H9 (cell line): ENCODE results near the gene SLC9A4. TPM values are rescaled to one million over a fixed set of nuclear protein-coding genes. Genes with fewer than 3 reads are reported as not detected.

Experiments
- DNase-seq: peaks from one replicate; pipeline ENCODE4 v3.0.0-alpha.2; 2017
- H2AFZ ChIP-seq: one replicate; pipeline ENCODE4 v1.6.1; 2013; ENCODE audit warnings: mild to moderate bottlenecking, low read length, control low read depth, moderate library complexity
- H2AK5ac ChIP-seq: 2 replicates; pipeline ENCODE4 v1.6.1; 2013; ENCODE audit warnings: low read length, control low read depth, mixed read lengths; ENCODE audit not compliant: insufficient read length
- H2BK120ac ChIP-seq: one replicate; pipeline ENCODE4 v1.6.1; 2013; ENCODE audit warnings: low read depth, mild to moderate bottlenecking, low read length, control low read depth, inconsistent platforms; ENCODE audit not compliant: poor library complexity, severe bottlenecking
- H2BK12ac ChIP-seq: 2 replicates; pipeline ENCODE4 v1.6.1; 2013; ENCODE audit warnings: low read length, control low read depth, mixed read lengths, low read depth; ENCODE audit not compliant: insufficient read length
- H2BK15ac ChIP-seq: 2 replicates; pipeline ENCODE4 v1.6.1; 2013; ENCODE audit warnings: low read depth, low read length, control low read depth
- H2BK20ac ChIP-seq: one replicate; pipeline ENCODE4 v1.6.1; 2013; ENCODE audit warnings: low read depth, mild to moderate bottlenecking, low read length, control low read depth, inconsistent platforms; ENCODE audit not compliant: poor library complexity, severe bottlenecking
- H2BK5ac ChIP-seq: 2 replicates; pipeline ENCODE4 v1.6.1; 2013; ENCODE audit warnings: low read length, control low read depth, mixed read lengths; ENCODE audit not compliant: insufficient read length
- H3K14ac ChIP-seq: 2 replicates; pipeline ENCODE4 v1.6.1; 2013; ENCODE audit warnings: low read length, control low read depth; ENCODE audit not compliant: insufficient read depth
- H3K18ac ChIP-seq: 2 replicates; pipeline ENCODE4 v1.6.1; 2013; ENCODE audit warnings: low read depth, mild to moderate bottlenecking, mixed read lengths, low read length, control low read depth; ENCODE audit not compliant: insufficient read length
- H3K23ac ChIP-seq: 2 replicates; pipeline ENCODE4 v1.6.1; 2013; ENCODE audit warnings: low read length, control low read depth, mixed read lengths, low read depth; ENCODE audit not compliant: insufficient read length
- H3K23me2 ChIP-seq: 2 replicates; pipeline ENCODE4 v1.6.1; 2013; ENCODE audit warnings: low read depth, mild to moderate bottlenecking, mixed read lengths, low read length, control low read depth; ENCODE audit not compliant: insufficient read length, poor library complexity, severe bottlenecking
- H3K27ac ChIP-seq: 2 replicates; pipeline ENCODE4 v1.5.1; 2013; ENCODE audit warnings: low read length, control low read depth, mixed read lengths, low read depth; ENCODE audit not compliant: insufficient read length
- H3K27me3 ChIP-seq: 2 replicates; pipeline ENCODE4 v1.6.1; 2013; ENCODE audit warnings: low read length, control low read depth, inconsistent platforms; ENCODE audit not compliant: insufficient read depth
- H3K4ac ChIP-seq: 2 replicates; pipeline ENCODE4 v1.6.1; 2013; ENCODE audit warnings: low read depth, mild to moderate bottlenecking, control low read depth, inconsistent platforms, low read length, moderate library complexity
- H3K4me1 ChIP-seq: 2 replicates; pipeline ENCODE4 v1.6.1; 2013; ENCODE audit warnings: low read length, control low read depth, inconsistent platforms; ENCODE audit not compliant: insufficient read depth
- H3K4me2 ChIP-seq: 2 replicates; pipeline ENCODE4 v1.6.1; 2013; ENCODE audit warnings: low read length, control low read depth, mixed read lengths; ENCODE audit not compliant: insufficient read length, insufficient read depth
- H3K56ac ChIP-seq: 2 replicates; pipeline ENCODE4 v1.6.1; 2013; ENCODE audit warnings: low read depth, mild to moderate bottlenecking, mixed read lengths, low read length, control low read depth; ENCODE audit not compliant: insufficient read length
- H3K79me1 ChIP-seq: 2 replicates; pipeline ENCODE4 v1.6.1; 2013; ENCODE audit warnings: low read depth, mild to moderate bottlenecking, moderate library complexity, low read length, control low read depth, inconsistent platforms; ENCODE audit not compliant: insufficient read depth, poor library complexity, severe bottlenecking
- H3K79me2 ChIP-seq: 2 replicates; pipeline ENCODE4 v1.6.1; 2013; ENCODE audit warnings: low read length, control low read depth, inconsistent platforms; ENCODE audit not compliant: insufficient read depth
- H3K9ac ChIP-seq: 2 replicates; pipeline ENCODE4 v1.6.1; 2013; ENCODE audit warnings: low read length, control low read depth, mixed read lengths; ENCODE audit not compliant: insufficient read length; ENCODE audit errors: extremely low read depth
- H3K9me3 ChIP-seq: one replicate; pipeline ENCODE4 v1.6.1; 2013; ENCODE audit warnings: low read depth, low read length, inconsistent platforms; ENCODE audit not compliant: control insufficient read depth
- H3T11ph ChIP-seq: one replicate; pipeline ENCODE4 v1.6.1; 2013; ENCODE audit warnings: mild to moderate bottlenecking, low read length, control low read depth, inconsistent platforms
- H4K20me1 ChIP-seq: one replicate; pipeline ENCODE4 v1.6.1; 2013; ENCODE audit not compliant: control insufficient read depth, insufficient read length, insufficient read depth
- H4K5ac ChIP-seq: 2 replicates; pipeline ENCODE4 v1.6.1; 2013; ENCODE audit warnings: low read depth, mild to moderate bottlenecking, mixed read lengths, low read length, control low read depth; ENCODE audit not compliant: insufficient read length
- H4K8ac ChIP-seq: replicated peaks from 2 replicates; pipeline ENCODE4 v1.6.1; 2013; ENCODE audit warnings: low read length, control low read depth, mixed read lengths, low read depth; ENCODE audit not compliant: insufficient read length
- H4K91ac ChIP-seq: 2 replicates; pipeline ENCODE4 v1.6.1; 2013; ENCODE audit warnings: low read depth, mild to moderate bottlenecking, moderate library complexity, mixed read lengths, low read length, control low read depth; ENCODE audit not compliant: insufficient read length
- H3K27ac Mint-ChIP-seq, 3 experiments: 2 replicates in 2 of 3; 3 replicates in 1 of 3; pipeline ENCODE4 v1.8.0; 2020 to 2021; ENCODE audit warnings: mixed read lengths in 3 of 3, mild to moderate bottlenecking in 1 of 3, moderate library complexity in 1 of 3
- H3K27me3 Mint-ChIP-seq: 2 replicates; pipeline ENCODE4 v1.8.0; 2021; ENCODE audit warnings: low read depth, mild to moderate bottlenecking, moderate library complexity, mixed read lengths
- H3K36me3 Mint-ChIP-seq, 3 experiments: 2 replicates in 2 of 3; 3 replicates in 1 of 3; pipeline ENCODE4 v1.8.0; 2020 to 2021; ENCODE audit warnings: low read depth in 3 of 3, mixed read lengths in 3 of 3; ENCODE audit not compliant: insufficient read depth in 1 of 3
- H3K4me1 Mint-ChIP-seq, 2 experiments: 2 replicates each; pipeline ENCODE4 v1.8.0; 2020; ENCODE audit warnings: mixed read lengths in 2 of 2
- H3K4me3 Mint-ChIP-seq, 2 experiments: 2 replicates in 1 of 2; 3 replicates in 1 of 2; pipeline ENCODE4 v1.8.0; 2020 to 2021; ENCODE audit warnings: mild to moderate bottlenecking in 2 of 2, mixed read lengths in 2 of 2, moderate library complexity in 1 of 2
- H3K9me3 Mint-ChIP-seq, 2 experiments: 2 replicates in 1 of 2; 3 replicates in 1 of 2; pipeline ENCODE4 v1.8.0; 2020; ENCODE audit warnings: mild to moderate bottlenecking in 2 of 2, mixed read lengths in 2 of 2, moderate library complexity in 1 of 2
- WGBS: extraction: QIAGEN DNeasy Blood & Tissue Kit; methylation state at CpG from one replicate; pipeline ENCODE4 v1.1.7; 2013; ENCODE audit warnings: missing lambda C conversion rate, low lambda C conversion rate, mixed read lengths; ENCODE audit not compliant: insufficient read length; ENCODE audit errors: extremely low coverage; 5-methylcytosine and 5-hydroxymethylcytosine counted together
- total RNA-seq: library from RNA; stranded (reverse); gene quantifications from 2 replicates; pipeline ENCODE4 v1.2.1, GENCODE V29; 2021
- TF ChIP-seq, protein P1 (sequence below): fragments of 200-600 bp; sonication (generic); conservative IDR thresholded peaks from 3 replicates; pipeline ENCODE4 v1.8.0; 2021; ENCODE audit warnings: antibody characterized with exemption, mild to moderate bottlenecking

SLC9A4 gene
- total RNA-seq, 1 experiment from 2014 or later: not detected

- Mint-ChIP-seq H3K36me3 (peaks cover 0 to 3% (median 2%) of the 10 kb centered on the region in 3 experiments; a peak in 3 of 7 replicates), H3K4me3 (no peak overlapping the region), H3K27ac (no peak overlapping the region; a peak in 1 of 7 replicates), H3K4me1 (no peaks in the 10 kb centered on the region), H3K9me3 (peaks cover 4 to 5% of the 10 kb centered on the region in 2 experiments; a peak in 4 of 5 replicates), H3K27me3 (no peaks in the 10 kb centered on the region)
- Histone ChIP-seq H2AFZ (no peak overlapping the region), H2BK15ac (no peak overlapping the region), H3K27me3 (no peaks in the 10 kb centered on the region), H3K79me1 (no peaks in the 10 kb centered on the region), H3K27ac (no peak overlapping the region), H2BK5ac (no peak overlapping the region), H3K9me3 (no peaks in the 10 kb centered on the region), H3K4me2 (no peak overlapping the region), H2BK20ac (no peak overlapping the region), H4K20me1 (no peaks in the 10 kb centered on the region), H2BK12ac (no peak overlapping the region), H3K14ac (no peak overlapping the region), H3K56ac (no peak overlapping the region), H2BK120ac (no peak overlapping the region), H3K23ac (no peak overlapping the region), H3K23me2 (no peaks in the 10 kb centered on the region), H3K79me2 (no peaks in the 10 kb centered on the region), H3K4me1 (no peaks in the 10 kb centered on the region), H3T11ph (no peak overlapping the region), H4K8ac (no peak overlapping the region), H3K4ac (no peak overlapping the region), H4K5ac (no peak overlapping the region), H2AK5ac (no peak overlapping the region), H3K18ac (no peak overlapping the region), H4K91ac (no peak overlapping the region), H3K9ac (no peak overlapping the region)
- DNase-seq: no peak
- TF ChIP-seq, protein P1, sequence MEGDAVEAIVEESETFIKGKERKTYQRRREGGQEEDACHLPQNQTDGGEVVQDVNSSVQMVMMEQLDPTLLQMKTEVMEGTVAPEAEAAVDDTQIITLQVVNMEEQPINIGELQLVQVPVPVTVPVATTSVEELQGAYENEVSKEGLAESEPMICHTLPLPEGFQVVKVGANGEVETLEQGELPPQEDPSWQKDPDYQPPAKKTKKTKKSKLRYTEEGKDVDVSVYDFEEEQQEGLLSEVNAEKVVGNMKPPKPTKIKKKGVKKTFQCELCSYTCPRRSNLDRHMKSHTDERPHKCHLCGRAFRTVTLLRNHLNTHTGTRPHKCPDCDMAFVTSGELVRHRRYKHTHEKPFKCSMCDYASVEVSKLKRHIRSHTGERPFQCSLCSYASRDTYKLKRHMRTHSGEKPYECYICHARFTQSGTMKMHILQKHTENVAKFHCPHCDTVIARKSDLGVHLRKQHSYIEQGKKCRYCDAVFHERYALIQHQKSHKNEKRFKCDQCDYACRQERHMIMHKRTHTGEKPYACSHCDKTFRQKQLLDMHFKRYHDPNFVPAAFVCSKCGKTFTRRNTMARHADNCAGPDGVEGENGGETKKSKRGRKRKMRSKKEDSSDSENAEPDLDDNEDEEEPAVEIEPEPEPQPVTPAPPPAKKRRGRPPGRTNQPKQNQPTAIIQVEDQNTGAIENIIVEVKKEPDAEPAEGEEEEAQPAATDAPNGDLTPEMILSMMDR: no peak
- no CpG with 5 or more reads among the region's 1 CpG for WGBS
These were observed 71.2 kb downstream of the SLC9A4 start for GRCh38 chr2:102544182-102544581.
